Measurements from ENCODE around the gene MAPK1. TPM values are rescaled to one million over a fixed set of nuclear protein-coding genes. Genes with fewer than 3 reads are reported as not detected.
"Not testable (repeated sequence)": the region's sequence is repeated elsewhere in the genome, so short reads cannot be mapped to it uniquely, and the experiment has no call there.

The MAPK1 gene
- total RNA-seq, 2 donors from 2014 or later = 138 to 141 TPM

DNA sequence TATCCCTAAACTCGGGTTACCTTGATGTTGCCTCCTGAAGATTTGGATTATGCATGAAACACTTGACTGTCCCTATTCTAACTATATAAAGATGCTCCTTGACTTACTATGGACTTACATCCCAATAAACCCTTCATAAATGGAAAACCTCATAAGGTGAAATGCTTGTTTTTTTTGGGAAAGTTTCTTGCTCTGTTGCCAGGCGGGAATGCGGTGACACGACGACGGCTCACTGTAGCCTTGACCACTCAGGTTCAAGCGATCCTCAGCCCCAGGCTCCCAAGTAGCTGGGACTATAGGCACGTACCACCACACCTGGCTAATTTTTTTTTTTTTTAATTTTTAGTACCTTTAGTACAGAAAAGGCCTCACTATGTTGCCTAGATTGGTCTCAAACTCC is 10.6 kb downstream of the MAPK1 start:
- DNase-seq (ENCODE audit: low spot score) = no peak
- intact Hi-C loops (cut with DNase I) = no loop called here

DNA sequence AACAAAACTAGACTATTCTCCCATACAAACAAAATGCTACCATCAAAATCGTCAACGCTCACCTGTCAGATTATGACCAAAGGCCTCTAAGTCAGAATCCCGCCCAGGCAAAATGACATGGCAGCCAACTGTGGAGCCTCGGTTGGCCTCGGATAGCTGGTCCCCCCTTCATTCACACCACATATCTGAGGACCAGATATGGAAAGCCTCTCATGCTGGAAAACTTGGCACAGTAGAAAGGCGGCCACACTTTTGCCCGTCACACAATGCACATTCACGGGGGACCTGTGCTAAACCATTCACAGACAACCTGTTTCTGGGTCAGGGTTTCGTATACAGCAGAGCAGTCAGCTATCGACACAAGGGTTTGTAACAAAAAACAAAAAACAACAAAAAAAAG is 11.2 kb downstream of the MAPK1 start:
- DNase-seq (ENCODE audit: low spot score) = no peak
- intact Hi-C loops (cut with DNase I) = no loop called here

DNA sequence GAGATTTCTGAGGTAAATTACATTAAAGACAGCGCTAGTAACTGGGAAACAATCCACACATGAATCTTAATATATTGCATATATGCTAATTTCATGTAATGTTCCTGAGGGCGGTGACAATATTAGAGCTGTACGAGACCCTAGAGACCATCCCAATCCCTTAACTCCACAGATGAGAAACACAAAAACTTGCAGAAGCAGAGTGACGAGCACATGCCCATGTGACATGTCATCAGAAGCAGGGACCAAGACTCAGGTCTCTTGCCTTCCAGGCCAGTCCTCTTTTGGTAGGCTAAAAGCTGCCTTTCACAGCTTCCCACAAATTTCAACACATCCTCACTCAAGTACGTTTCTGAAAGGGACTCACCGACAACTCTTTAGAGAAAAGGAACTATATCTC is 11.8 kb downstream of the MAPK1 start:
- no peak for DNase-seq (ENCODE audit: low spot score)
- intact Hi-C loops (cut with DNase I) = no loop called here

DNA sequence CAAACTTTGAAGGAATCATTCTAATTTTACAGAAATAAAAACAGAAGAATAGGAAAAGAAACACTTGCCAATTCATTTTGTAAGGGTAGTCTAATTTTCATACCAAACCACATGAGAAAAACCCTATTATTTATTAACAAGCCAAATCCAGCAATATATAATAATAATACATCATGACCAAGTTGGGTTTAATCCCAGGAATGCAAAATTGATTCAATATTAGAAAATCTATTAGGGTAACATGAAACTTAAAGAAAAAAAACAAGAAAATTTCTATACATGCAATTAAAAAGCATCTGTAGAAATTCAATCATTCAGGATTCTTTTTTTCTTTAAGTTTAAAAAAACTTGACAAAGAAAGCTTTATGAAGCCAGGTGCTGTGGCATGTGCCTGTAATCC is 16.8 kb downstream of the MAPK1 start:
- no peak for DNase-seq (ENCODE audit: low spot score)
- intact Hi-C loops (cut with DNase I) = loop anchor here in 1 of 2 donors (2.0 kb wide), 1 partner anchor 58 kb away; no protein-coding TSS in a partner anchor

DNA sequence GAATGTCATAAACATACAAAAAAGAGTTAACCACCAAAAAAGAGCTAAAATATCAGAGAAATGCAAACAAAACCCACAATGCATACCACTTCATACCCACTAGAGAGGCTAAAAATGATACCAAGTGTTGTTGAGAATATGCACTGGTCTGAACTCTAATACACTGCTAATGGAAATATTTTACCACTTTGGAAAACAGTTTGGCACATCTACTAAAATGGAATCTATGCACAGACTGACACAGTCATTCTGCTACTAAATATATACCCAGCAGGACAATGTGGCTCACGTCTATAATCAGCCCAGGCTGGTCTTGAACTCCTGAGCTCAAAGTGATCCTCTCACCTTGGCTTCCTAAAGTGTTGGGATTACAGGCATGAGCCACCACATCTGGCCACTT is 18.0 kb downstream of the MAPK1 start:
- intact Hi-C loops (cut with DNase I) = no loop called here
- DNase-seq (ENCODE audit: low spot score) = no peak

DNA sequence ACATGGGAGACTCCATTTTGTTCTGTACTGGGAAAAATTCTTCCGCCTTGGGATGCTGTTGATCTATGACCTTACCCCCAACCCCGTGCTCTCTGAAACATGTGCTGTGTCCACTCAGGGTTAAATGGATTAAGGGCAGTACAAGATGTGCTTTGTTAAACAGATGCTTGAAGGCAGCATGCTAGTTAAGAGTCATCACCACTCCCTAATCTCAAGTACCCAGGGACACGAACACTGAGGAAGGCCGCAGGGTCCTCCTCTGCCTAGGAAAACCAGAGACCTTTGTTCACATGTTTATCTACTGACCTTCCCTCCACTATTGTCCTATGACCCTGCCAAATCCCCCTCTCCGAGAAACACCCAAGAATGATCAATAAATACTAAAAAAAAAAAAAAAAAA is 19.4 kb downstream of the MAPK1 start:
- DNase-seq (ENCODE audit: low spot score); intact Hi-C loops (cut with DNase I): not testable (repeated sequence)

DNA sequence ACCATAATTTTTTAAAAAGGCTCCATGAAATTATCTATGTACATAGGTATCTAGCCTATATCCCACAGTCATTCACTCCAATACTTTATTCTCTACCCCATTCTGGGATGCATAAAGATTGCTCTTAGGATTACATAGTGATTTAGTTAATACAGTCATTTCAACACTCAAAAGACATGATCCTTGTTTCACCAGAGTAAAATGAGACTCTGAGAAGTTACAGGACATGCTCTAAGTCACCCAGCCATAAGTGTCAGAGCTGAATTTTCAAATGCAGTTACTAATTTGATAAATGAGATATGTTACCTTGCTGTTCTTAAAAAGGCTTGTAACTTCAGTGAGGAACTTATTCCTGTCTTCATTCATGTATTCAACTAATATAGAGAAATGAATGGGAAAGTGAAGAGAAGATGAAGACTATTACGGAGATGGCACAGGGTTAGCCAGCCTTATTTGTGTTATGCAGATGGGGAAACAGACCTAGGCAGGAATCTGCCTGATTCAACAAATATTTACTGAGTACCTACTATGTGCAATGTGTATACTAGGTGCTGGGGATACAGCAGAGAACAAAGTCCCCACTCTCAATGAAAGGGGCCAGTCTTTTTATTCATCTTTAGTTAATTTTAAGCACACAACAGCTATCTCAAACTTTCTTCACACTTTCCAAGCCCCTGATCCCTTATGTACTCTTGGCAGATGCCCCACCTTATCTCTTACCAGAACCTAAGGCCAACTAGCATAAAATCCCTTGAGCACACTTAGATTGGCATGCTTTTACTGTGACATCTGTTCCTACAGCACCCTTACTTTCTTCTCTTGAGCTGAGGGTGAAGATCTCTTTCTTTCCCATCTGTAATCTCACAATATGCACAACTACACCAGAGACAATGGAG is 21.6 kb downstream of the MAPK1 start:
- intact Hi-C loops (cut with DNase I) = no loop called here
- no peak for DNase-seq (ENCODE audit: low spot score)

DNA sequence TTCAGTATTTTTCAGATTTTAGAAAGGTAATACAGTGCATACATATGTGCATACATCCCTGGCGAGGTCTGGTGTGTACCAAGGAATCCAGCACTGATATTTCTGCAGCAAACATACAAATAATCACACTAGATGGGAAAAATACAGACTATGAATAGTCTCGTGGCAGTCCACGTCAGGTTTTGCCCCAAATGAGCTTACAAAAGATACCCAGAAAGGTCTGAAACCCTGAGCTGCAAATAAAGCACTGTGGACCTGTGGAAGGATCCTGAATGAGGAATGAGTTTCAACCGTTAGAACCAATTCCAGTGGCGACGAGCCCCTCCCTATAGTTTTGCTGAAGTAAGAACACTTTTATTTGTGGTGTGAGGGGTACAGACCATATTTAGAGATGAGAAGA is 24.5 kb downstream of the MAPK1 start:
- DNase-seq (ENCODE audit: low spot score) = no peak
- intact Hi-C loops (cut with DNase I) = no loop called here

DNA sequence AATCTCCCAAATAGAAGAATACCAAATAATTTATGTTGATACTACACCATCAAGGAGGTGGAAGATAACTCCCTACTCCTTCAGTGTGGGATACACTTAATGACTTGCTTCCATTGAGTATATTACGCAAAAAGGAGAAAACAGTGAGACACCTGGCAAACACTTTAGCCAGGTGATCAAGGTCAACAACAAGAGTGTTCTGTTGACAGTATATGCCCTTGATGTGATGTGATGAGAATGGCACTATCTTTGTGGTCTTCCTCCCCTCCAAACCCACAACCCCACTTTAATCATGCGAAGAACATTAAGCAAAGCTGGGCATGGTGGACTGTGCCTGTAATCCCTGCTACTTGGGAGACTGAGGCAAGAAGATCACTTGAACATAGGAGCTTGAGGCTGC is 26.0 kb downstream of the MAPK1 start:
- no peak for DNase-seq (ENCODE audit: low spot score)
- intact Hi-C loops (cut with DNase I) = no loop called here

DNA sequence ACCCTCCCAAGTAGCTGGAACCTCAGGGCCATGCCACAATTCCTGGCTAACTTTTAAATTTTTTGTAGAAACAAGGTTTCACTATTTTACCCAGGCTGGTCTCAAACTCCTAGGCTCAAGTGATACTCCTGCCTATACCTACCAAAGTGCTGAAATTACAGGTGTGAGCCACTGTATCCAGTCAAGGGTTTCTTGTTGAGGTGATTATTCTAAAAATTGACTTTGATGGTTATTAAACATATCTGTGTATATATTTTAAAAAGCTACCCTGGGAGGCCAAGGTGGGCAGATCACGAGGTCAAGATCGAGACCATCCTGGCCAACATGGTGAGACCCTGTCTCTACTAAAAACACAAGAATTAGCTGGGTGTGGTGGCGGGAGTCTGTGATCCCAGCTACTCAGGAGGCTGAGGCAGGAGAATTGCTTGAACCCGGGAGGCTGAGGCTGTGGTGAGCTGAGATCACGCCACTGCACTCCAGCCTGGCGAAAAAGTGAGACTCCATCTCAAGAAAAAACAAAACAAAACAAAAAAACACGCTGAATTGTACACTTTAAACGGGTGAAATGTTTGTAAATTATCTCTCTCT is 27.1 kb downstream of the MAPK1 start:
- no peak for DNase-seq (ENCODE audit: low spot score)

DNA sequence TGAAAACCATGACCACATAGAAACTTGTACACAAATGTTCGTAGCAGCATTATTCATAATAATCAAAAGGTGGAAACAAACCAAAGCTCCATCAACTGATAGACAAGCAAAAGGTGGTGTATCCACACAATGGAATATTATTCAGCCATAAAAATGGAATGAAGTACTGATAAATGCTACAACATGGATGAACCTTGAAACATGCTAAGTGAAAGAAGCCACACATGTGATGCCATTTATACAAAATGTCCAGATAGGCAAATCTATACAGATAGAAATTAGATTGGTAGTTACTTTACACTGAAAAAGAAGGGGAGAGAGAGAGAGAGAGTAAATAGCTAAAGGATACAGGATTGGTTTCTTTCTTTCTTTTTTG is 27.7 kb downstream of the MAPK1 start:
- intact Hi-C loops (cut with DNase I) = no loop called here

More for the DNA sequence above, 27.1 kb downstream of the MAPK1 start:
- intact Hi-C loops (cut with DNase I) = no loop called here

DNA sequence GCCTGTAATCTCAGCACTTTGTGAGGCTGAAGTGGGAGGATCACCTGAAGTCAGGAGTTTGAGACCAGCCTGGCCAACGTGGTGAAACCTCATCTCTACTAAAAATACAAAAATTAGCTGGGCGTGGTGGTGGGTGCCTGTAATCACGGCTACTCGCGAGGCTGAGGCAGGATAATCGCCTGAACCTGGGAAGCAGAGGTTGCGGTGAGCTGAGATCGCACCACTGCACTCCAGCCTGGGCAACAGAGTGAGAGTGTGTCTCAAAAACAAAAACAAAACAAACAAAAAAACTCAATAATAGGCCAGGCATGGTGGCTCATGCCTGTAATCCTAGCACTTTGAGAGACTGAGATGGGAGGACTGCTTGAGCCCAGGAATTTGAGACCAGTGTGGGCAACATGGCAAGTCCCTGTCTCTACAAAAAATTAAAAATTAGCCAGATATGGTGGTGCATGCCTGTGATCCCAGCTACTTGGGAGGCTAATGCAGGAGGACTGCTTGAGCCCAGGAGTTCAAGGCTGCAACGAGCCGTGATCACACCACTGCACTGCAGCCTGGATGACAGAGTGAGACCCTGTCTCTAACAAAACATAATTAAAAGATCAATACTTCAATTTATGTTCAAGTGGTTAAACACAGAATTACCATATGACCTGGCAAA is 28.2 kb downstream of the MAPK1 start:
- DNase-seq (ENCODE audit: low spot score); intact Hi-C loops (cut with DNase I): not testable (repeated sequence)

More for the DNA sequence above, 27.7 kb downstream of the MAPK1 start:
- DNase-seq (ENCODE audit: low spot score) = no peak

DNA sequence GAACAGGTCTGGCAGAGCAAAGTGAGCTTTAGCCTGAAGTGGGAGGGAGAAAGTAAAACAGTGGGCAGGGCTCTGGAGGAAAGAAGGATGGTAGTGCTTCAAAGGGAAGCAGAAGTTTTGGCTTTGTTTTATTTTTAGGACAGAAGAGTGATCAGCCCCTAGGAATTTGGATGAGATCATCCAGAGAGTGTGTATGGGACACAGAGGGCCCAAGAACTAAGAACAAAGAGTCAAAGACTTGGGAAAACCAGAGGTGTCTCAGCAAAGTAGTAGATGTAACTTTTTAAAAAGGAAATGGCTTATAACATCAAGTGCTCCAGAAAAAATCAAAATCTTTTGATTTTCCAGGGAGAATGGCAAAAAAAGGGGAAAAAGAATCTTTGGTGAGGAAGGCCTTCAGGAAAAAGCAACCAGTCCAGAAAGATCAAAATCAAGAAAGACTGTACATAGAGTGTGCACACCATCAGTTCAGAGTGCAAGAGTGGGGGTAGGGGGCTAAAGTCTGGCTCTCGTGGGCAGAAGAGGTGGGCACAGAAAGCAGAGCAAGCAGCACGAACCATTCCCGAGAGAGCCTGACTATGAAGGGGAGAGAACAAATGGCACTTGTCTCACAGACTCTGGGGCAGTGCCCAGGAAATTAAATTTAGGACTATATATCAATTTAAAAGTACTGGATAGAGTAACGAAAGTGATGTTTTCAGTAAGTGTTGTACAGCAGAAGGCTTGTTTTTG is 30.0 kb downstream of the MAPK1 start:
- DNase-seq (ENCODE audit: low spot score) = no peak
- intact Hi-C loops (cut with DNase I) = no loop called here

DNA sequence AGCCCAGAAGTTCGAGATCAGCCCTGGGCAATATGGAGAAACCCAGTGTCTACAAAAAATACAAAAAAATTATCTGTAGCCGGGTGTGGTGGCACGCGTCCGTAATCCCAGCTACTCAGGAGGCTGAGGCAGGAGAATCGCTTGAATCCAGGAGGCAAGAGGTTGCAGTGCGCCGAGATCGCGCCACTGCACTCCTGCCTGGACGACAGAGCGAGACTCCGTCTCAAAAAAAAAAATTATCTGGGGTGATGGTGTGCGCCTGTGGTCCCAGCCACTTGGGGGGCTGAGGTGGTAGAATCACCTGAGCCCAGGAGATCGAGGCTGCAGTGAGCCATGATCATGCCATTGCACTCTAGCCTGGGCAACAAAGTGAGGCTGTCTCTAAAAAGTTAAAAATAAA is 31.0 kb downstream of the MAPK1 start:
- intact Hi-C loops (cut with DNase I) = not testable (repeated sequence)

DNA sequence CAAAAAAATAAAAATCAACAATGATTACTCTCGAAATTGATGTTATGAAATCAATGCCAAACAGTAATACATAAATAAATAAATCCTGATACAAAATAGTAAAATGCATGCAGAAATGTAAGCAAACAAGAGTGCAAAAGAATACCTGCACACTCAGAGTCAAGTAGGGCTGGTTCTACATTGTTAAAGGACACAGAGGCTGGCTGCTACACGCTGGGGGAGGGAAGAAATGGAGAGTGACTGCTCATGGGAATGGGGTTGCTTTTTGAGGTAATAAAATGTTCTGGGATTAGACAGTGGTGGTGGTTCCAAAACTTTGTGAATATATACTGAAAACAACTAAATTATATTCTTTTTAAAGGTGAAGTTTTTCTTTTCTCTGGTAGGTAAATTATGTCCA is 32.1 kb downstream of the MAPK1 start:
- intact Hi-C loops (cut with DNase I) = no loop called here
- no peak for DNase-seq (ENCODE audit: low spot score)

More for the DNA sequence above, 31.0 kb downstream of the MAPK1 start:
- not testable (repeated sequence) for DNase-seq (ENCODE audit: low spot score)

DNA sequence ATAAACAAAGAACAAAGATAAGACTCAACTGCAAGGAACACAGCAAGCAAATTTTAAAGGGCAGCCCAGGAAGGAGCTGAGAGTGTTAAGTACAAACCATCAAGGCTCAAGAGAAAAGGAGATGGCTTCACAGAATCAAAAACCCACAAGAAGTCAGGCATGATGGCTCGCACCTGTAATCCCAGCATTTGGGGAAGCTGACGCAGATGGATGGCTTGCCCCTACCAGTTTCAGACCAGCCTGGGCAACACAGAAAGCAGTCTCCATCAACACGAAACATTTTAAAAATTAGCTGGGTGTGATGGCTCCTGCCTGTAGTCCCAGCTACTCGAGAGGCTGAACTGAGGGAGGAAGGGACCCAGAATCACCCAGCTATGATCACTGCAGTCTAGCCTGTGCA is 32.6 kb downstream of the MAPK1 start:
- no peak for DNase-seq (ENCODE audit: low spot score)
- intact Hi-C loops (cut with DNase I) = no loop called here

DNA sequence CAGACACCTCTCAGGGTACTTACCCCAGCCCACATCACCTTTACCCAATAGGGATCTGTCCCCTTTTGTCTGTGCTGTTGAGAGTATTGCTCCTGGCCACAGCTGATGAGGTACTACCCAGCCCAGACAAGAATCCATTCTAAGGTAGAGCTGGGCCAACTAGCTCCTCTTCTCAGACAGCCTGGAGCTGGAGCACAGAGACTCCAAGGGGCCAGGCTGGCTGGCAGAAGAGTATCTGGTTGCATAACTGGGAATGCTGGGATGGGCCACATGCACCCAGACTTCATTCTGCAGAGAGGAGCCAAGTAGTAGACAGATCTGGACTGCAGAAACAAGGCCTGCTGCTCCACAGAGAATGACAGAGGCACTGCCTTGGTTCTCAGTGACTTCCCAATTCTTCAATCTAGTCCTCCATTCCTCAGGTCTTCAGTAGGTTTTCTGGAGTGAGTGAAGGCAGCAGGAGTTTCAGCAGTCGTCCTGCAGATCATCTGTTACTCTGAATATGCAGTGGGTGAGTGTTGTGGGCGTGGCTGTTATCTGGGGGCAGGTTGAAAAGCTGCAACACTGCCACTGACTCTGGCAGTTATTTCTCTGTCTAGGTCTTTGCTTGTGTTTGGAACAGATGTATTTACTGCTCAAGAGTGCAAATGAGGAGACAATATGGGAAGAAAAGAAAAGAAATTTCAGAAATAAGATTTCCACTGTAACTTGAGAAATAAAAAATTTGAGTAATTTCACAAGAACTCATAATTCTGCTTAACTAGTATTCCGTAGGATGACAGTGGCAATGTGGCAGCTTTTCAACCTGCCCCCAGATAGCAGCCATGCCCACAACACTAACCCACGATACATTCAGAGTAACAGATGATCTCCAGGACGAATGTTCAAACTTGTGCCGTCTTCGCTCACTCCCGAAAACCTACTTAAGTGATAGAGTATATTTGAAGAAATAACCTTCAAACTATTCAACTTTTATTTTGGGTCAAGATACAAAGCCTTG is 34.9 kb downstream of the MAPK1 start:
- intact Hi-C loops (cut with DNase I) = no loop called here
- no peak for DNase-seq (ENCODE audit: low spot score)

DNA sequence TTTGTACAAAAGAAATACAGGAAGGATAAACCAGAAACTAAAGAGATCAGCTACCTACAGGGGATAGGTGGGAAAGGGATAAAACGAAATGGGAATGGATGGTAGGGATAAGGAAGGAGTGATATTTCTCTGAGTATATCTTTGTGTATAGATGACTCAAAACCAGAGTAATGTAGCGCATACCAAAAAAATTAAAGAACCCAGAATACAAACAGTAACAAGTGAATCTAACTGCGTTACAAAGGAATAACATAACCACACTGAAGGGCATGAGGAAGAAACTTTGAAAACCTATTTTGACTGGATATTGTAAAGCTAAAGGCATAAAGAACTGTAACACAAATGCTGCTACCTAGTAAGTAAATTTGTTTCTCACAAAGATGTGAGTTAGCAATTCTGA is 37.9 kb downstream of the MAPK1 start:
- no peak for DNase-seq (ENCODE audit: low spot score)
- intact Hi-C loops (cut with DNase I) = no loop called here

DNA sequence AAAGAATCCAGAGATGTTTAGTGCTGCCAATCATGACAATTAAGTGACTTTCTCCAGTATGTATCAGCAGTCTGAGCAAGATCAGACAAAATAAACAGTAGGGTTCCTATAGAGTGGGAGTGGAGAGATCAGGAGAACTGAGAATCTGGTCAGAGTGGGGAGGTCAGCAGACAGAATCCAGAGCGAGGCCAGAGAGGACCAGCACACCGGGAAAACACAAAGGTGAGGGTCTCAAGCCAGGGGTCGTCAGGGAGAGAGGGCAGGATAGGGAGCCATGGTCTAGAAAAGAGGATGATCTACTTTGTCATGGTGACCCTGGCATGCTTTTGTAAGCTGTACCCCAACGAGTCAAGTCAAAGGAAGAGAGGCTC is 39.2 kb downstream of the MAPK1 start:
- intact Hi-C loops (cut with DNase I) = no loop called here
- no peak for DNase-seq (ENCODE audit: low spot score)

All from posterior vena cava (tissue), 2 donors.